ENCODE results near the gene RIC8B. TPM values are rescaled to one million over a fixed set of nuclear protein-coding genes. Genes with fewer than 3 reads are reported as not detected.
A peak's percentile ranks its signal among the peaks of the same experiment; 100 is the strongest.

RIC8B gene
- total and polyA plus RNA-seq, 2 of the 13 experiments (the other 11 are each of a cell fraction or from before 2014, with no cell fraction given), result 5.1 to 7.5 TPM

DNA sequence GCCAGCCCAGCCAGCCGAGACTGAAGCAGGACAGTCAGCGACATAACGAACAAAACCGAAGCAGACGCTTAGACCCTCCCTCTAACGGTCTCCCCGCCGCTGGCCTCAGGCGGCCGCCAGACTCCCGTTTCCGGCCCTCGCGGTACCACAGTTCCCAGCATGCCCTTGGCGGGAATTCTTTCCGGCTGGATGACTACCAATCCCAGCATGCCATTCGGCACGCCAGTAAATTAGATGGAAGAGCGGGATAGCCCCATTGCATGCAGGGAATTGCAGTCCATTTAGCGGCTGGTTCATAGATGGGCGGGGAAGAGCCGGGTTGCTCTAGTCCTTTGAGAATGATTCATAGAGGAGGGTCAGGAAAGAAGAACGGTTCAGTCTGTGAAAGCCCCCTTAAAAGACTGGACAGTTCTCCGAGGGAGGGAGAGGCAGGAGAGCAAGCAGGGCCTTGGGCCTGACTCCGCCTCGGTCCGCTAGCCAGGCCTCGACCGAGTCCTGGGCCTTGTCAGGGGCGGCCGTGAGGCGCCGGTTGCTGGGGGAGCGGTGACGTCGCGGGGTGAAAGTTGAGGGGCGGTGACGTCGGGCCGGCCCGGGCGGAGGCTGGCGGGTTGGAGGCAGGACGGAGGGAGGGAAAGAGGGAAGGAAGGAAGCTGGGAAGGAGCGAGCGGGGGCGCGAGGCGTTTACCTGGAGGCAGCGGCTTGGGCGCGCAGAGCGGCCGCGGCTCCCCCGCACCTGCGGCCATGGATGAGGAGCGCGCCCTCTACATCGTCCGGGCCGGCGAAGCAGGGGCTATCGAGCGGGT, at the start of gene RIC8B (continued):
- TF ChIP-seq KAT2B (IDR thresholded peaks at IDR 0.05; ENCODE audit: borderline replicate concordance, low read depth, low read length) (no peak), SALL1 (CRISPR knock-in tag; IDR thresholded peaks at IDR 0.05) (peak; percentile 71; the same call in 1 of the 2 replicates), XBP1 (CRISPR knock-in tag; IDR thresholded peaks at IDR 0.05) (no peak), ZNF672 (CRISPR knock-in tag; IDR thresholded peaks at IDR 0.05) (no peak), MBNL3 (CRISPR knock-in tag; conservative IDR thresholded peaks at IDR 0.05) (no peak), ZNF274 (CRISPR knock-in tag; IDR thresholded peaks at IDR 0.05) (peak; percentile 47; the same call in 1 of the 2 replicates), RBM22 (optimal IDR thresholded peaks at IDR 0.05; ENCODE audit: low read length) (no peak), ELF1 (CRISPR knock-in tag; IDR thresholded peaks at IDR 0.05) (peak; percentile 95), CENPX (CRISPR knock-in tag; IDR thresholded peaks at IDR 0.05) (no peak), ZNF781 (CRISPR knock-in tag; IDR thresholded peaks at IDR 0.05; ENCODE audit: borderline replicate concordance, not compliant biosample characterization) (no peak), ZC3H4 (CRISPR knock-in tag; IDR thresholded peaks at IDR 0.05; ENCODE audit: borderline replicate concordance) (no peak; the same call in 1 of the 2 replicates), ELF3 (CRISPR knock-in tag; IDR thresholded peaks at IDR 0.05) (peak; percentile 64; the same call in 1 of the 2 replicates), FOXM1 (CRISPR knock-in tag; IDR thresholded peaks at IDR 0.05) (no peak), RFXANK (CRISPR knock-in tag; IDR thresholded peaks at IDR 0.05) (peak; percentile 18; the same call in 1 of the 2 replicates), SP2 (CRISPR knock-in tag; IDR thresholded peaks at IDR 0.05) (no peak; the same call in 1 of the 2 replicates), TGIF2 (CRISPR knock-in tag; IDR thresholded peaks at IDR 0.05) (peak; percentile 34; the same call in 1 of the 2 replicates), MXD4 (CRISPR knock-in tag; IDR thresholded peaks at IDR 0.05) (peak; percentile 74), HCFC1 (IDR thresholded peaks at IDR 0.05; ENCODE audit: low read depth, low read length) (peak; percentile 96), NONO (IDR thresholded peaks at IDR 0.05) (no peak), NONO (CRISPR knock-in tag; conservative IDR thresholded peaks at IDR 0.05) (peak; percentile 70; the same call in 1 of the 2 replicates)
- TF ChIP-seq, protein P1, sequence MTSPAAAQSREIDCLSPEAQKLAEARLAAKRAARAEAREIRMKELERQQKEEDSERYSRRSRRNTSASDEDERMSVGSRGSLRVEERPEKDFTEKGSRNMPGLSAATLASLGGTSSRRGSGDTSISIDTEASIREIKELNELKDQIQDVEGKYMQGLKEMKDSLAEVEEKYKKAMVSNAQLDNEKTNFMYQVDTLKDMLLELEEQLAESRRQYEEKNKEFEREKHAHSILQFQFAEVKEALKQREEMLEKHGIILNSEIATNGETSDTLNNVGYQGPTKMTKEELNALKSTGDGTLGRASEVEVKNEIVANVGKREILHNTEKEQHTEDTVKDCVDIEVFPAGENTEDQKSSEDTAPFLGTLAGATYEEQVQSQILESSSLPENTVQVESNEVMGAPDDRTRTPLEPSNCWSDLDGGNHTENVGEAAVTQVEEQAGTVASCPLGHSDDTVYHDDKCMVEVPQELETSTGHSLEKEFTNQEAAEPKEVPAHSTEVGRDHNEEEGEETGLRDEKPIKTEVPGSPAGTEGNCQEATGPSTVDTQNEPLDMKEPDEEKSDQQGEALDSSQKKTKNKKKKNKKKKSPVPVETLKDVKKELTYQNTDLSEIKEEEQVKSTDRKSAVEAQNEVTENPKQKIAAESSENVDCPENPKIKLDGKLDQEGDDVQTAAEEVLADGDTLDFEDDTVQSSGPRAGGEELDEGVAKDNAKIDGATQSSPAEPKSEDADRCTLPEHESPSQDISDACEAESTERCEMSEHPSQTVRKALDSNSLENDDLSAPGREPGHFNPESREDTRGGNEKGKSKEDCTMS (CRISPR knock-in tag; conservative IDR thresholded peaks at IDR 0.05), result no peak; the same call in 1 of the 2 replicates
- TF ChIP-seq, protein P2, sequence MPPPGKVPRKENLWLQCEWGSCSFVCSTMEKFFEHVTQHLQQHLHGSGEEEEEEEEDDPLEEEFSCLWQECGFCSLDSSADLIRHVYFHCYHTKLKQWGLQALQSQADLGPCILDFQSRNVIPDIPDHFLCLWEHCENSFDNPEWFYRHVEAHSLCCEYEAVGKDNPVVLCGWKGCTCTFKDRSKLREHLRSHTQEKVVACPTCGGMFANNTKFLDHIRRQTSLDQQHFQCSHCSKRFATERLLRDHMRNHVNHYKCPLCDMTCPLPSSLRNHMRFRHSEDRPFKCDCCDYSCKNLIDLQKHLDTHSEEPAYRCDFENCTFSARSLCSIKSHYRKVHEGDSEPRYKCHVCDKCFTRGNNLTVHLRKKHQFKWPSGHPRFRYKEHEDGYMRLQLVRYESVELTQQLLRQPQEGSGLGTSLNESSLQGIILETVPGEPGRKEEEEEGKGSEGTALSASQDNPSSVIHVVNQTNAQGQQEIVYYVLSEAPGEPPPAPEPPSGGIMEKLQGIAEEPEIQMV (CRISPR knock-in tag; IDR thresholded peaks at IDR 0.05; ENCODE audit: low read depth), result peak; percentile 97
- TF ChIP-seq, protein P3, sequence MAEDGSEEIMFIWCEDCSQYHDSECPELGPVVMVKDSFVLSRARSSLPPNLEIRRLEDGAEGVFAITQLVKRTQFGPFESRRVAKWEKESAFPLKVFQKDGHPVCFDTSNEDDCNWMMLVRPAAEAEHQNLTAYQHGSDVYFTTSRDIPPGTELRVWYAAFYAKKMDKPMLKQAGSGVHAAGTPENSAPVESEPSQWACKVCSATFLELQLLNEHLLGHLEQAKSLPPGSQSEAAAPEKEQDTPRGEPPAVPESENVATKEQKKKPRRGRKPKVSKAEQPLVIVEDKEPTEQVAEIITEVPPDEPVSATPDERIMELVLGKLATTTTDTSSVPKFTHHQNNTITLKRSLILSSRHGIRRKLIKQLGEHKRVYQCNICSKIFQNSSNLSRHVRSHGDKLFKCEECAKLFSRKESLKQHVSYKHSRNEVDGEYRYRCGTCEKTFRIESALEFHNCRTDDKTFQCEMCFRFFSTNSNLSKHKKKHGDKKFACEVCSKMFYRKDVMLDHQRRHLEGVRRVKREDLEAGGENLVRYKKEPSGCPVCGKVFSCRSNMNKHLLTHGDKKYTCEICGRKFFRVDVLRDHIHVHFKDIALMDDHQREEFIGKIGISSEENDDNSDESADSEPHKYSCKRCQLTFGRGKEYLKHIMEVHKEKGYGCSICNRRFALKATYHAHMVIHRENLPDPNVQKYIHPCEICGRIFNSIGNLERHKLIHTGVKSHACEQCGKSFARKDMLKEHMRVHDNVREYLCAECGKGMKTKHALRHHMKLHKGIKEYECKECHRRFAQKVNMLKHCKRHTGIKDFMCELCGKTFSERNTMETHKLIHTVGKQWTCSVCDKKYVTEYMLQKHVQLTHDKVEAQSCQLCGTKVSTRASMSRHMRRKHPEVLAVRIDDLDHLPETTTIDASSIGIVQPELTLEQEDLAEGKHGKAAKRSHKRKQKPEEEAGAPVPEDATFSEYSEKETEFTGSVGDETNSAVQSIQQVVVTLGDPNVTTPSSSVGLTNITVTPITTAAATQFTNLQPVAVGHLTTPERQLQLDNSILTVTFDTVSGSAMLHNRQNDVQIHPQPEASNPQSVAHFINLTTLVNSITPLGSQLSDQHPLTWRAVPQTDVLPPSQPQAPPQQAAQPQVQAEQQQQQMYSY (CRISPR knock-in tag; IDR thresholded peaks at IDR 0.05), result no peak

All from HepG2 (cell line).